Measurements from ENCODE around the gene ELMO3.

GRCh38 chr16:67196881-67197280 is 2.0 kb upstream of the ELMO3 start:
- TF ChIP-seq ELK1 (IDR thresholded peaks at IDR 0.05; ENCODE audit: borderline replicate concordance, low read depth, low read length) (no peak), CEBPB (IDR thresholded peaks at IDR 0.05; ENCODE audit: low read depth, low read length) (no peak), POLR2A (IDR thresholded peaks at IDR 0.05; ENCODE audit: low read depth, low read length) (no peak), MAFK (IDR thresholded peaks at IDR 0.05; ENCODE audit: low read depth, low read length) (no peak)

All from IMR-90 (cell line).